ENCODE data around the gene INSR. TPM values are rescaled to one million over a fixed set of nuclear protein-coding genes. Genes with fewer than 3 reads are reported as not detected.

The INSR gene
- total and polyA plus RNA-seq, 2 donors (not counting 3 experiments of a cell fraction or from before 2014, with no cell fraction given), result 4.9 to 19.5 TPM

DNA sequence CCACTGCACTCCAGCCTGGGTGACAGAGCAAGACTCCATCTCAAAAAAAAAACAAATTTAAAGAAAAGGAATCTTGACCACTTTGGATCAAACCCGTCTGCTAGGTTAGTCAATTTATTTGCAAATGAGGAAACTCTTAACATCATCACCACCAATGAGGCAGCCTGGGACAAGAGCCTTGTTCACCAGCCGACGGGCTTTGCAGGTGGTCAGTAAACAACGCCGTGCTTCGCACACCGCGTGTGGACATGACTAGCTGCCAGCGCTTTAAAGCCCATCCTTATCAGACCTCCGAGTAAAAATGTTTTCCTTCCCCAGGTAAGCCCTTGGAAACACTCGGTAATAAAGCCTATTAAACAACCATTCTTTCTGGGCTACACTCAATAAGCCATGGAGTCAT, 41.9 kb downstream of the INSR start:
- Histone ChIP-seq H3K36me3 (ENCODE audit: control insufficient read depth in 2 of 2, extremely low read depth in 1 of 2, insufficient read depth in 2 of 2, low read length in 2 of 2) (no peaks in the 10 kb centered on the region), H2AFZ (ENCODE audit: low read depth, low read length) (no peak overlapping the region), H3K27me3 (ENCODE audit: control insufficient read depth in 2 of 2, insufficient read depth in 2 of 2, low read length in 2 of 2) (no peaks in the 10 kb centered on the region), H3K79me2 (ENCODE audit: control insufficient read depth, insufficient read depth, low read length) (no peaks in the 10 kb centered on the region), H3K9me1 (replicated peaks; ENCODE audit: control insufficient read depth, extremely low read depth, insufficient read depth, low read length) (no peaks in the 10 kb centered on the region), H3K27ac (ENCODE audit: insufficient read depth, low read depth, low read length) (no peak overlapping the region), H3K9ac (replicated peaks; ENCODE audit: extremely low read depth, insufficient read depth, low read length) (no peak overlapping the region), H3K4me3 (replicated peaks in 1 of 3; ENCODE audit: insufficient read depth in 1 of 3, low read depth in 1 of 3, low read length in 3 of 3) (no peak overlapping the region), H3K4me1 (ENCODE audit: control insufficient read depth, extremely low read depth, insufficient read depth, low read length) (no peaks in the 10 kb centered on the region), H3K9me3 (replicated peaks; ENCODE audit: control insufficient read depth, insufficient read depth, low read length) (no peaks in the 10 kb centered on the region), H4K20me1 (replicated peaks; ENCODE audit: control insufficient read depth, extremely low read depth, insufficient read depth, low read length) (no peaks in the 10 kb centered on the region), H3K4me2 (ENCODE audit: insufficient read depth, low read length) (no peak overlapping the region)
- DNase-seq (ENCODE audit: low read depth, low spot score) (no peak), FAIRE-seq (no peak)
- POLR2A ChIA-PET, result no interaction called here
- CTCF ChIA-PET, result no interaction called here
- dilution Hi-C loops (cut with MboI; ENCODE audit: extremely low pct_ligation_motif_present, low sequenced_read_pairs), result no loop called here
- intact Hi-C loops (cut with micrococcal nuclease), result no loop called here
- BruUV-seq (replicated peaks), result no TSS peak
- no peak for TF ChIP-seq JUN (IDR thresholded peaks at IDR 0.05; ENCODE audit: borderline replicate concordance, insufficient read depth, insufficient read length, low read depth)
- no peak for TF ChIP-seq FOS (IDR thresholded peaks at IDR 0.05; ENCODE audit: borderline replicate concordance, insufficient read depth, low read length)
- TF ChIP-seq, protein P1, sequence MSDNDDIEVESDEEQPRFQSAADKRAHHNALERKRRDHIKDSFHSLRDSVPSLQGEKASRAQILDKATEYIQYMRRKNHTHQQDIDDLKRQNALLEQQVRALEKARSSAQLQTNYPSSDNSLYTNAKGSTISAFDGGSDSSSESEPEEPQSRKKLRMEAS (IDR thresholded peaks at IDR 0.05; ENCODE audit: insufficient read depth, insufficient read length), result no peak
- TF ChIP-seq EZH2 (IDR thresholded peaks at IDR 0.05; ENCODE audit: borderline replicate concordance, low read depth, low read length, severe bottlenecking), result no peak
- TF ChIP-seq POLR2AphosphoS5 (IDR thresholded peaks at IDR 0.05; ENCODE audit: insufficient read depth, low read depth, low read length), result no peak
- no peak for TF ChIP-seq GATA2 (IDR thresholded peaks at IDR 0.05; ENCODE audit: insufficient read depth, insufficient read length, low read depth, low read length)
- no peak for TF ChIP-seq MYC (IDR thresholded peaks at IDR 0.05; ENCODE audit: low read depth, low read length)
- no peak for TF ChIP-seq POLR2A (IDR thresholded peaks at IDR 0.05; ENCODE audit: low read depth, low read length)
- TF ChIP-seq, protein P2, sequence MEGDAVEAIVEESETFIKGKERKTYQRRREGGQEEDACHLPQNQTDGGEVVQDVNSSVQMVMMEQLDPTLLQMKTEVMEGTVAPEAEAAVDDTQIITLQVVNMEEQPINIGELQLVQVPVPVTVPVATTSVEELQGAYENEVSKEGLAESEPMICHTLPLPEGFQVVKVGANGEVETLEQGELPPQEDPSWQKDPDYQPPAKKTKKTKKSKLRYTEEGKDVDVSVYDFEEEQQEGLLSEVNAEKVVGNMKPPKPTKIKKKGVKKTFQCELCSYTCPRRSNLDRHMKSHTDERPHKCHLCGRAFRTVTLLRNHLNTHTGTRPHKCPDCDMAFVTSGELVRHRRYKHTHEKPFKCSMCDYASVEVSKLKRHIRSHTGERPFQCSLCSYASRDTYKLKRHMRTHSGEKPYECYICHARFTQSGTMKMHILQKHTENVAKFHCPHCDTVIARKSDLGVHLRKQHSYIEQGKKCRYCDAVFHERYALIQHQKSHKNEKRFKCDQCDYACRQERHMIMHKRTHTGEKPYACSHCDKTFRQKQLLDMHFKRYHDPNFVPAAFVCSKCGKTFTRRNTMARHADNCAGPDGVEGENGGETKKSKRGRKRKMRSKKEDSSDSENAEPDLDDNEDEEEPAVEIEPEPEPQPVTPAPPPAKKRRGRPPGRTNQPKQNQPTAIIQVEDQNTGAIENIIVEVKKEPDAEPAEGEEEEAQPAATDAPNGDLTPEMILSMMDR (IDR thresholded peaks at IDR 0.05; ENCODE audit: extremely low read depth in 1 of 2, insufficient read depth in 1 of 2, low read depth in 1 of 2, low read length in 2 of 2), result no peak

All from endothelial cell of umbilical vein (primary cell).